NOMO-1 treated with DMSO at 0.1 percent for 48 hours (cell line): ENCODE results near the gene LAMC1.
"Not testable (repeated sequence)": the region's sequence is repeated elsewhere in the genome, so short reads cannot be mapped to it uniquely, and the experiment has no call there.

Experiments used
- DNase-seq: peaks from one replicate; lab custom pipeline; 2025; ENCODE audit not compliant: unreplicated experiment; lab: John Stamatoyannopoulos, UW

The LAMC1 gene

DNA sequence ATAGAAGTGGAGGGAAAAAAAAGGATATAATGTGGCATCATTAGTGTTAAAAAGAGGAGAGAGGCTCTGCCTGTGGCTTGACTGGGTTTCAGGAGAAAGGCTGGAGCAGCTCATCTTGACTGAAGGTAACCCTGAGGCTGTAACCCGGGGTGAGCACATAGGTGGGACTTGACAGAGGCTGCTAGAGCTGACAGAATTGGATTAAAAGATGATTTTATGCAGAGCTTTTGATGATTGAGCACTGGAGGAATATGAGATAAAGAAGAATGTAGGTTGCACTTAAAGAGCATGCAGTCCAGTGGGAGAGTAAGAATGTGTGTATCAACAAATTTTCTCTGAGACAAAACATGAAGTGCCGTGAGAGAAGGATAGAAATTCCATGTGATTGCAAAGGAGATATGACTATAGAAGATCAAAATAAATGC lies 17.3 kb downstream of the LAMC1 start:
- no peak for DNase-seq

DNA sequence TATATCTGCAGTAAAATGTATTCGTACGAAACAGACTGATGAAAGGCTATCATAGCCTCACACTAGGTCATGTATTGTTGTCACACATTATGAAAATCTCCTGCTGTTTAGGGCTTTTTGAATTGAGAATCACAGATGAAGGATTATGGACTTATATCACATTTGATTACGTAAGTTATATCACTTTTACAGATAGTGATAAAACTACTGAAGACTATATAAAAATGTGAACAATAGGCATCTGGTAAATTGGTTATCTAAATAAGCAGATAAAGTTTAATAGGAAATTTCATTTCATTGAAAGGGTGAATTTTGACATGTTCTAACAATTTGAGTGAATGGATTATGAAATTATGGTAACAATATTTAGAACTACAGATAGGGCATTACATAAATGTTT lies 20.0 kb downstream of the LAMC1 start:
- DNase-seq, result no peak

DNA sequence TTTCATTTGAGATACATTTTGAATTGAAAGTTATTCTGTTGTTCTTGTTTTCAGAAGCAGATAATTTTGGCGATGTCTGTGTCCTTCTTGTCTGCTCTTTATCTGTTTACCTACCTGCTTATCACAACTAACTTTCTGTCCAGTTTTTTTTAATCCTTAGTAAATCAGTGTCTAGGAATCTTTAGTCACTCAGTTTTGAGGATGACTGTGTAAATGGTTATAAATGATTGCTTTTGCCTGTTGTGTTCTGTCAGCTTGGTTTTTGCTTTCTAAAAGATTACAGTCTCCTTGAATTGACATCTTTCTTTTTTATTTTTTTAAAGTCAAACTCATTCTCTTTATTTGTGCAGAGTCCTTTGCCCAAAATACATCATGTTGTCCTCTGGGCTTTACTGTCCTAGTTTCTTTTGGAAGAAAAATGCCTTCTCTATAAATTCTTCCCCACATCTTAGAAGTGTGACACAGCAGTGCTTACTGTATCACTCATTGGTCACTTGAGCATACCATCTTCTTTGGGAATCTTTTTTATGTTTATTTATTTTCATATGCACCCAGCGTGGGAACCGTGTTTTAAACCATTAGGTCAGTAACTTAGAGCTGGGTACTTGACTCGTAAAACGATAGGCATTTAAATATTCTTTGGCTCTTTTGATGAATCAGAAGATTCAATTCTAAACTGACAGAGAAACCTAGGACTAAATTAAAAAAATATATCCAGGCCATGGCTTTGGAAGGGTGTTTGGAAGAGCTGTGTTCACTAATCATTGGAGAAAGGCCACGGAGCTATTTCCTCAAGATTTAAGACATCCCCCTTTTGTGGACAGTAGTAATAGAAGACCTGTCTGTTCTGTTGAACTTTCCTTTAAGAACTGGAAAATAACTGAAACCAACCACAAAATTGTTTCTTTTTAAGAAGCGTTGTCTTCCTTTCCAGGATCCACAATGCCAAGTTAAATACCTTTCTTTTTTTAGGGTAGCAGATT lies 20.9 kb downstream of the LAMC1 start:
- no peak for DNase-seq

DNA sequence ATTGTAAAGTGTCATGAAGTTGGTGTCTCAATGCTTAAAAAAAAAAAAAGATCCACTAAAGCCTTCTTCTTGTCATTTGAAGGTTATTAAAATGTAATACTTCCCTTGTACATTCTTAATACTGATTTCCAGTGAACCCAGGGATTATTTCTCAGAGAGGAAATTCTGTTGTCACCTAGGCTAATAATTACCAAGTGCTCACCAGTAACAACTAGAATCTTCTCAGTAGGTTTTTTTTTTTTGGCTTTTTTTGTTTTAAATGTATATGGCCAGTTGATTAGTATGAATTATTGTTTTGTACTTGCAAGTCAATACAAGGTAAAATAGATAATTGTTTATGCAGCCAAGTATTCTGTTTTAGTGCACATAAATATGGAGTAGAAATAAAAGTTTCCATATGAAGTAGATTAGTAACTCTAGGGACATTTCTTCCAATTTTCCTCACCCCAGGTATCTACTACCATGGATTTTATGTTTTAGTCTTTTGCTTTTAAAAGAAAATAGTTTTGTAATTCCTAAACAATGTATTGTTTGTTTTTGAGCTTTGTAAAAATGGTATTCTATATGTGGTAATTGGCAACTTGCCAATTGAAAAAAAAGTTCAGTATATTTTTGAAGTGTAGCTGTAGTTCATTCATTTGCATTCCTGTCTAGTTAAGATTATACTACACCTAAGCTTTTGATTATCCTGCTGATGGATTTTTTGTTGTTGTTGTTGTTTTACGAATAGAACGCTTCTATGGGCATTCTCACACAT lies 21.9 kb downstream of the LAMC1 start:
- DNase-seq, result no peak

DNA sequence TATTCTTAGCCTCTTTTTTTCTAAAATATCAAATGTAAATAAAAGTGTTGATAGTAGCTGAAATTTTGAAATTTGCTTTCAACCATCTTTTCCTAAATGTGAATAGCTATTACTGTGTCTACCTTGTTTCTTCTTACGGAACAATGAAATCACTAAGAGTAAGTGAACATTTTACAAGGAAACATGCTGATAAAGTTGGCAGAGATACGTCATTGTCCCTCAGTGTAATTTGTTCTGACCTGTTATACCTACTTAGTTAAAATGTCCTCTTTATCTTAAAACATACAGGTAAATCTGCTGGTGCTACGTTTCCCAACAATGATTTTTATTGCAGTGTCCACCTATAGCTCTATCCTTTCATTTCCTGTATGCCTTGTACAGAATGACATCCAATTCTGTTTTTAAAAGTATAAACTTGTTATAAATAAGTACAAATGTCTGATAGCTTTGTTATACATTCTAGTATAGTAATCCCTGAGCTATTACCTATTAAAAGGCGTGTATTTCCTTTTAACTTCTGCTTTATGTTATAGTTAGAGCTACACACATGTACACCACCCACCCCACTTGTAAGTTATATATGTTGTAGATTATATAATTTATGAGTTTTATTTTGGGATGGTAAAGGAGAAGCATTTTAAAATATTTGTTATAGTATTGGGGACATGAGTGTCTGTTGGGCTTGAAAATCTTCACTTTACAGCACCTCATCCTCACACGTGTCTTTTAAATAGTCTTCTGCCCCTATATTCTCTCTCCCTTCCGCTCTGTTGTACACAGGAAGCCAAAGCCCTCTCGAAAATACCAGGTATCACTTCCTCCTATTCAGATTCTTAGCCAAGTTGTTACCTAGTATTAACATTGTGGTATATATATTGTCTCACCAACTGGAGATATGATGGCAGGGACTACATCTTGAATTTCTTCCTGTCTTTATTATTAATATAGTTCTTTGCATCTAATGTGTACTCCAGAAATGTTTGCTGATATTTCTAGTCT lies 25.2 kb downstream of the LAMC1 start:
- peak; percentile 83 for DNase-seq

DNA sequence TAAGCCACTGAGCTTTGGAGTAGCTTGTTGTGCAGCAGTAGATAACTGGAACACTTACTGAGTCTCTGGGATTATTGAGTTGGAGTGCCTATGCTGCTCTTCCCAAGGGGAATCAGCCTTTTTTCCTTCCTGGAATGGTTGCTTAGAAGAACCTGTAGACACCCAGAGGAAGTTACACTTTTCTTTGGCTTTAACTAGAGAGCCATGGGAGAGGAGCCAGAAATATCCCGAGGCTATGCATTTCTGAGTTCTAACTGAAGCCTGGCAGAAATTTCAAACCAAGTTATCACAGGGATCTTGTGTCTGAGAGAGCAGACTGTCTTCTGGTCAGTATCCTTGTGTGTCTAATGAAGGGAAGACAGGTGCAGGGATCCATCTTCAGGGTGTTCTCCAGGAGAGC lies 28.3 kb downstream of the LAMC1 start:
- no peak for DNase-seq

DNA sequence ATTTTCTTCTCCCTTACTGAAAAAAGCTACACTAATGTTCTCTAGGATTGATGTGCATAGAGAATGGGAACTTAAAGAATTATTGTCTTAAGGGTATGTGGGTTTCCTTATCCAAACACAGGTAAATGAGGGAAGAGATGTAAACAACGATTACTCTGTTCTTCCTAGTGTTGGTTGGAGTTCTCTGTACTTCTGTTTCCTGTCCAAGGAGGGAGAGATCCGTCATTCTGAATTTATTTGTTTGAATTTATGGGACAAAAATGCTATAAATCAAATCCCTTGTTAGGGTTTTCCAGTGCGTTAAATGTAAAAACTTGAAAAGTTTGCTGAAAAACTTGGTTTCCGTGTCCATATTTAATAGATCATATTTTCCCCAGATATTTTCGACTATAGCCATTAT lies 29.6 kb downstream of the LAMC1 start:
- no peak for DNase-seq

DNA sequence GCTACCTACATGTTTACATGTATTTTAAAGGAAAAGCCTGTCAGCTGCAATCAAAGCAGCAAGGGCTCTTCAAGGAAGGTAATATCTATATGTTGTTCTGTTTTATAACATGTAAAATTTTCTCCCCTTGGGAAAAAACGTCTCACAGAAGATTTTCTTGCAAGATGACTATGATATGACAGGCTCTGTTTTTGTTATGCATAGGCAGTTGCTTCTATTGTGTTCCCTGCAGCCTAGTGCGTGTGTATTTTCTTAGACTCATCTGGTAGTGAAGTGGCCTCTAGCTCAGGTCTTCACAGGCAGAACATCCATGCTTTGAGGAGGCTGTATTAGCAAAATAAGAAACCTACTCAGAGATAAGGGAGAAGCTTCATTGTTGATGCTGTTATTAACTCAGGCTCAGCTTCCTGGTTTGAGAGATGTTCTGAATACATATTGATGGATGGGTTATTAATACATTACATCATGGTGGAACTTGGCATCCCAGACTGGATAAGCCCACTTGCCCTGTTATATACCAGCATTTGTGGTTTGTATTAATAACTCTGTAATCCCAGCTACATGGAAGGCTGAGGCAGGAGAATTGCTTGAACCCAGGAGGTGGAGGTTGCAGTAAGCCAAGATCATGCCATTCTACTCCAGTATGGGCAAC lies 35.8 kb downstream of the LAMC1 start:
- DNase-seq, result no peak

DNA sequence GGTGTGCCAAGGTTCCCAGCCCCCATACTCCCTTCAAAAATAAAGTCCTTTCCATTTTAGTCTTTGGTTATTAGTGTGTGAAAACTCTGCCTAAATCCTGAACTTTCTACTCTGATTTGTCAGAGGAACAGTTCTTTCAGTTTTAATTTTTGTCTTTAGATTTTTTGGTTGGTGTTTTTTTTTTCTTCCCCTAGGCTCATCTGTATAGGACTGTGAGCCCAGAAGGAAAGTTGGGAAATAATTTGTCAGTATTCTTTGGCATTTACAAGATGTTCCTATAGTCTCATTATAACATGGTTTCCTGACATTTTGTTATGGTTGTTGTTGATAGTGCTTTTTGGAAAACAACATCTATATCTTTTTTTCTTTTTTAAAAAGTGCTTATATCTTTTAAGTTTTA lies 38.0 kb downstream of the LAMC1 start:
- DNase-seq, result no peak

DNA sequence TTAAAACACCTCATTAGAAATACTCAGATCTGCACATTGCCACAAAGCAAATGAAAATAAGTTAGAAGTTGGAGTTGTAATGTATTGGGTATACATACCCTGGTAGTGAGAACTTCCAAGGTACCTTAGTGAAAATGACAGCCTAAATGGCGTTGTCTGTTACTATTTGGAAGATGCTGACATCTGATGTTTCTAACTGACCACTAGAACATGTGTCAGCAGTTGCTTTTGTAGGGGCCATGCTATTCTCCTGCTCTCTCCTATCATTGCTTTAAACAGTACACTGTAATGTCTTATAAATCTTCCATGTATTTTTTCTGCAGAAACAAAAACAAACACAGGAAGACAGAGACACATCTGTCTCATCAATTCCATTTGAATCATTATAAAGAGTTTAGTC lies 40.1 kb downstream of the LAMC1 start:
- no peak for DNase-seq

DNA sequence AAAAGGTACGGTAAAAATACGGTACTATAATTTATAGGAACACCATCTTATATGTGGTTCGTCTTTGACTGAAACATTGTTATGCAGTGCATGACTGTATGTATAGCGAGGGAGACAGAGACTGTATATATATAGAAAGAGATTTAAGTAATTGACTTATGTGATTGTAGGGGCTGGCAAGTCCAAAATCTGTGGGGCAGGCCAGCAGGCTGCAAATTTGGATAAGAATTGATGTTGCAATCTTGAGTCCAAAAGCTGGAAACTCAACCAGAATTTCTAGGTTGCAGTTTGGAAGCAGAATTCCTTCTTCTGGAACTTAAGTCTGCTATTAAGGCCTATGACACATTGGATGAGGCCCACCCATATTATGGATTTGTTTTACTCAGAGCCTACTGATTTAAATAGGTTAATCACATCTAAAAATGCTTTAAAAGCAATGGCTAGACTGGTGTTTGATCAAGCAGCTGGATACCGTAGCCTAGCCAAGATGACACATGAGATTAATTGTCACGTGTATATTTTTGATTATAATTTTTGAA lies 42.0 kb downstream of the LAMC1 start:
- no peak for DNase-seq

DNA sequence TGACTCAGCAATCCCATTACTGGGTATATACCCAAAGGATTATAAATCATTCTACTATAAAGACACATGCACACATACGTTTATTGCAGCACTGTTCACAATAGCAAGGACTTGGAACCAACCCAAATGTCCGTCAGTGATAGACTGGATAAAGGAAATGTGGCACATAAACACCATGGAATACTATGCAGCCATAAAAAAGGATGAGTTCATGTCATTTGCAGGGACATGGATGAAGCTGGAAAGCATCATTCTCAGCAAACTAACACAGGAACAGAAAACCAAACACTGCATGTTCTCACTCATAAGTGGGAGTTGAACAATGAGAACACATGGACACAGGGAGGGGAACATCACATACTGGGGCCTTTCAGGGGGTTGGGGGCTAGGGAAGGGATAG lies 43.2 kb downstream of the LAMC1 start:
- DNase-seq, result not testable (repeated sequence)

DNA sequence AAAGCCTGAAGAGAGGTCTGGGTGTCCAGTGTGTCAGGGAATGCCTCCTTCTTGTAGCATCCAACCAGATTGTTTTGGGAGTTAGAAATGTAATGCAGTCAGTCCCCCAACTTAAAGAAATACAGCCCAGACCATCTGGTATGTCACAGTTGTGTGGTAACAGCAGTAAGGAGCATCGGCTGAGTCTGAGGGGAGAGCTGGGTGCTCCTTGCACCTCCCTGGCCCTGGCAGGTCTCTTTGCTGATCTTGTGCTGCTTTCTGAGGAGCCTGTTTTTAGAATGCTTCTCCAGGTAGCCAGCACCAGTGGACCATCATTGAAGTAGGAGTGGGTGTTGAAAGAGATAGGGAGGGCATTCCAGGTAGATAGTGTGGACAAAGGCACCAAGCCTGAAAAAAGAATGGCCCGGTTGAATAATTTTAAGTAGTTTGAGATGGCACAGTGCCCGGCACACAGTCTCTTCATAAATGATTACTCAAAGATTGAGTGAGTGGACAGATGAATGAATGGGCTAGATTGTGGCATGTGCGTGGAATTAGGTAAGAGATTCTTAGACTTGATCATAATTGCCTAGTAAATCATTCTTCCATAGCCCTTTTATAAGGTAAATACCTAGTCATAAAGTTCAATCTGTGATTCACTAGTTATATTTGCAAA lies 46.5 kb downstream of the LAMC1 start:
- DNase-seq, result no peak

DNA sequence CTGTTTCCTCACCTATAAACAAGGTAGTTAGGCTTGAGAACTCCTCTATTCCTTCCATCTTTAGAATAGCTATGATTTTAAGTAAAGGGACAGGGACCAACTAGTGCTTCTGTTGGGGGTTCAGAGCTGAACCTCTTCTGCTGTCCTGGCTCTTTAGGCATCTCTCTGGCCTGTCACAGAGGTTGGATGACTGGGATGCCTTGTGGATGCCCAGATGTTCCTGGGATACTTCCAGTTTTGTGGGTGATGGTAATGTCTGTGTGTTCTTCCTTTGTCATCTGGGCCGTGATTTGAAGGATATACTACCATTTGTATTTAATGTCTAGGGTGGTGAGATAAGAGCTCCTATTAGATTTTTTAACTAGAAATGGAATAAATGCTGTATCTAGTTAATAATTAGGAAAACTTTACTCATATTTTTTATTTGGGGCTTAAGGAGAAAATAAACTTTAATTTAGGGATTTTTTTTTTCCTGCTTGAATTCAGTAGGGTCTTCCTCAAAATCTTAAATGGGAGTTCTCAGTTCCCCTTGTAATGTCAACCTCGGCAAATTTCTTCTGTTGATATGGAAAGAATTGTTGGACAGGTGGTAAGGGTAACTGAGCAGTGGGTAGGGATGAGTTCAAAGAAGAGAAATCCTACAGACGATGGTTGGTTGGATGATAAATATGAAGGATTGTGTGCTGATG lies 47.2 kb downstream of the LAMC1 start:
- no peak for DNase-seq

DNA sequence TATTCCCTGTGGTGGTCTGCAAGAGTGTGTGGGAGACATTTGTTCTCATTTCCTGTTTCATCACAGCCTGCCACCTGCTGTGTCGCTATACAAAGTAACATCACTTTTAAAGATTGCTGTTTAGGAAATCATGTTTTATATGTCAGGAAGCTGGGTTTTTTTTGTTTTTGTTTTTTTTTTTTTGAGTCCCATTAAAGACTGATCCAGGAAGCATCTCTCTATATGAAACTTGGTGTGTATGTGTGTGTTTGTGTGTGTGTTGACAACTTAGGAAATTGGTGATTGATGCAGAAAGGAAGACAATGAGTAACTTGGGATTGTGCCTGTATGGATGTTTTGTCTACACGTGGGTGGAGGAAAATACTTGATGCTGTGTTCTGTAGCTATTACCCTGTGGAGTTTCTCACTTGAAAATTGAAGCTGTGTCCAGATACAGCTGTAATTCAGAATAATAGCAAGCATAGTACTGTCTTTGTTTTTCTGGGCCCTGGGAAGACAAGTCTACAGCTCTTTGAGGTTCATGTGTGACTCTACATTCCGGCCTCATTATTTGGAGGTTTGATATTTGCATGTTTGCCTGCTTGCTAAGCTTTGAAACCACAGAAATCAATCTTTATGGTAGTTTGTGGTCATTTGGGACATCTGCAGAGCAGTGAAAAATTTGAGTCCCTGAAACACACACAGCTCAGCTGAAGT lies 47.9 kb downstream of the LAMC1 start:
- peak; percentile 12 for DNase-seq

DNA sequence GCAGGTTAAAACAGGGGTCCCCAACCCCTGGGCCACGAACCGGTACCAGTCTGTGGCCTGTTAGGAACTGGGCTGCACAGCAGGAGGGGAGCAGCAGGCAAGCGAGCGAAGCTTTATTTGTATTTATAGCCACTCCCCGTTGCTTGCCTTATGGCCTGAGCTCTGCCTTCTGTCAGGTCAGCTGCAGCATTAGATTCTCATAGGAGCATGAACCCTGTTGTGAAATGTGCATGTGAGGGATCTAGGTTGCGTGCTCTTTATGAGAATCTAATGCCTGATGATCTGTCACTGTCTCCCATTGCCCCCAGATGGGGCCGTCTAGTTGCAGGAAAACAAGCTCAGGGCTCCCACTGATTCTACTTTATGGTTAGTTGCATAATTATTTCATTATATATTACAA lies 49.4 kb downstream of the LAMC1 start:
- not testable (repeated sequence) for DNase-seq

DNA sequence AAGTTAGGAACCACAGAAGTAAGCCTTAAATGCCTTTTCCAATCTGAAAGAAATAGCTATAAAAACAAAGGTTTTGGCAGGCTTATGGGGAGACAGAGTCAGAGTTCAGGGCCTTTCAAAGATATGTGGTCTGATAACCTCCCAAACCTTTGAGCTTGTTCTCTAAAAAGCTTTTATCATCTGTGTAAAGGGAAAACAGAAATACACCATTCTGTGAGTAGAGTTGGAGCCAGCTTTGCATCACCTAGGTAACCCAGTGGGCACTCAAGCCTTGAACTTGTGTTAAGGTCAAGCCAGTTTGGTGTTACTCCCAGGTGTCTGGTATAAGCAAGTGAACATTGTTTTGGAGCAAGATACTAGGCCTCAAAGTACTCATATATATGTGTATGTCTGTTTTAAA lies 50.1 kb downstream of the LAMC1 start:
- DNase-seq, result no peak

DNA sequence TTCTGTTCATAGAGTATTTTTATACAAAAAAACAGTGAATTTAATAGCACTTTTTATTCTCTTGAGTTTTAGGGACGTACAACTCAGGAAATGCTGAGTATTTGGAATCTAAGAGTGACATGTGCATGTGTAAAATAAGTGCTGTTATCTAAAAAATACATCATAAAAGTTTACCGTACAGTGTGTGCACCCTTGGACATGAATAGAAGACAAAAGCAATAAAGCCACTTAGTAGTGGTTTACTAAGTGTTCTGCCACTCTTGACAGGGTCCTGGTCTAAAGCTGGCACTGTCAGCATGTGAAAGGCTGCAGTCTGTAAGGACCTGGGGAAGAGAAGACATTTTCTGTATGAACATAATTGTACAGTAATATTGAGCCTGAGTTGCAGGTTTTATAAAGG lies 51.0 kb downstream of the LAMC1 start:
- DNase-seq, result no peak
